Measurements from ENCODE around the gene HOXA10.

The HOXA10 gene

DNA sequence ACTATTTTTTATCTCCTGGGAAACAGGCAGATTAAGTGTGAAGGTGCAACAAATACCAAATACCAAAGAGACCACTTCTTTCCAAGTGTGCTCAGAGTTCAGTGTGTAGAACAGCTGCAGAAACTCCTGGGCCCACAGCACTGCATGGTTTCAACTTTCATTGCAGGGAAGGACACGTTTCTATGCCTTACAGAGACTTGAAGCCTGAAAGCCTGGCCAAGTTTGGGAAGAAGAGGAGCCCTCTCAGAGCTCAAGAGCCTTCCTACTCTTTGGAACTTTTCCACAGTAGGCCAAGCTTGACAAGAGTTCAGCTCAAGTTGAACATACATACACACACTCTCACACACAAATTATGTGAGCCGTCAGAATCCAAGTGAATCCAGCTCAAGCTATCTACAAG is 46.1 kb downstream of the HOXA10 start:
- no peak for DNase-seq

DNA sequence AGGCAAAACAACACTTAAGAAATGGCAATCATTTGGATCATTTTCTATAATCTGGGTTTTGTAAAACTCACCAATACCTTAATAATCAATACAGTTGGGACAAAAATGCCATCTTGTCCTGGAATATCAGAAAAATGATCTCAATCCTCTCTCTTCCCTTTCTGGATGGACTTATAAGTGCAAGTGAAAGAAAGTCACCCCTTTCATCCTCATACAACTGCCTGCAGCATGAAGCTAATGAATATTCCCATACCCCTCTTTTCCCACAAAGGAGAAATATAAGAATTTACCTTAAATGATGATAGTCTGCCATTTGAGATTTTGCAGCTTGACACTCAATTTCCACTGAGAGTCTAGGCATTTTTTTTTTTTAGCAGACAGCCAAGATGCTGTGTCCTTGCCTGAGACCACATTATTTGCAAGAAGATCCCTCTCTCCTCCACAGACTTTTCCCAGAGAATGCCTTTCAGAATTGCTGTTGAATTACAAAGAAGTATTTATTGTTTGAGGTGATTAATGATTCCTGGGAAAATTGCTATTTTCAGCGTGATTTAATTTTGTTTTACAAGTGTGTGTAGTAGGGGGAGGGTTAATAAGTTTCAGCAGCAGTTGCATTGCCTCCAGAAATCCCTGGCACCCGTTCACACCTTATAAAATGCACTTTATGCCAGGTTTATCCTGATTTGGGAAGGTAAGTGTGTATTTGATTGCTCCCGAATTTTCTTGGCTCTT is 47.4 kb downstream of the HOXA10 start:
- DNase-seq: no peak

DNA sequence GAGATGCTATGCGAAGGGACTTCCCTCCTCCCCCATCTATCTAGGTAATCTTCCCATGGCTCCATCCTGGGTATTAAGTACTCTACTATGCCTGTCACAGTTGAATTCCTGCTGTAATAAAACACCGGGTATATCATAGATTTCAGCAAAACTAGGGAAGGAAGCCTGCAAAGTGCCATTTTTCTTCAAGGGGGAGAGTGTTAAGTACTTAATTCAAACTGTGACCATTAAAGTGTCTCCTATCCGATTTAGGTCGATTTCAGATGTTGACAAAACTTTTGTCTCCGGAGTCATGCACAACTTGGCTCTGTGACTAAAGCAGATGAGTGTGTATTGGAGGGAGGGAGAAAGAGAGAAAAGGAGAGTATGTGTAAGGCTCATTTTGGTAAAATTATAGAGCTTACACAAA is 48.1 kb downstream of the HOXA10 start:
- DNase-seq: no peak

DNA sequence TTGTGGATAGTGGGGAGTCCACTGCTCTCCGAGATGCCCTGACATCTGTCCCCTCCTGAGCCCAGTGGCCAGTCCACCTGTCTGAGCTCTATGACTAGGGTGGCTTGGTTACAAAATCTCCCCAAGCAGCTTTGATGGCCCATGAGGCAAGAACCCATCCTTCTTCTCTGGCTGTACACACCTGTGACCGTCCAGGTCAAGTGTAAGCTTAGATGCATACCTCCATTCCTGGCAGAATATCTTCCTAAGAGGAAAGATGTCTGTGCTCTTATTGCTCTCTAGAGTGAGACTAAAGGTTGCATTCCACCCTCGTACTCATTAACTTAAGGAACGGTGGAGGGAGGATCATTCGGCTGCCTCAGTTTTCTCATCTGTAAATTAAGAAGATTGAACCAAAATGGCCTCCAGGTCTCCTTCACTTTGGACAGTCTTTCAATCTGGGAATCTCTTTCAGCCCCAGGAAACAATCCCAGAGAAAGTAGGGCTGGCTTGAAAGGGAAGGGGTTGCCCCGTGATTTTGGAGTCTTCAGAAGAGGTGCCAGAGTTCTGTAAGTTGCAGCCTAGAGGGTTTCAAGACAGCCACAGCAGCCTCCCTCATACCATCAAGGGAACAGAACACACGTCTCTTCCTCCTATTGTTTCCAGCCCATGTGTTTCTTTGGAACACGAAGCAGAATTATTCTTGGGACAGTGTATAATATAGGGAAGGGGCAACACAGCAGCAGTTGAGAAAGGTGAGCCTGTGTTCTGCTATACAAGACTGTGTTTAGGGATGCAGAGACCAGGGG is 49.0 kb downstream of the HOXA10 start:
- no peak for DNase-seq

DNA sequence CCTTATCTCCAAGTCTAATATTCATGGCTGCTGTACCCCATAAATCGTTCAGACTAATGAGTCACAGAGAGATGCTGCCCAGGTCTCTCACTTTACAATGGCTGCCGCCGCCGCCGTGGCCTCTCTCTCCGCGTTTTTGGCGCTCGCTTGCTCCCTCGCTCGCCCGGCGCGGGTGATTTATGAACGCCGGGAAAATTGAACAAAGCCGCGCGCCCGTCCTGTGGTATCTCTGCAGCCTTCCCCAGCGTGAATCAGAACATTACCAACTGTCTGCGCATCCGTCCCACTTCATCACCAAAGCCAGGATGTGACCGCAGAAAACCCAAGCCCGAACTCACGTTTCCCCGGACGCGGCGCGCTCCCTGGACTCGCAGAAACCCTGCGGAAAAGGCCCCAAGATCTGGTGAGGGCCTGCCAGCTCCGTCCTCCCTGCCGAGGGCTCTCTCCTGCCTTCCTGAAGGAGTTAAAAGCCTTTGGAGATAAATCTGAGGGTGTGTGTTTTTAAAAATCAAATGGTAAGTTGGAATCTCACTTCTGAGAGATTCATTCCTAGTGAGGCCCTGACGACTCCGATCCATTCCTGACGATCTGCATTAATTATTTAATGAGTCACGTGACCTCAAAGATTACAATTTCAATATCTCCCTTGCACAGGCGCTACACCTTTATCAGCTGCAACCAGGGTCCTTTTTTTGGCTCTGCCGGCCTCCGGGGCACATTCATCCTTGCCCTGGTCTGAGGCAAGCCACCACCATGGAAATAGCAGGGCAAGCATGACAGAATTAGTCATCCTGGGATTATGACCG is 49.8 kb downstream of the HOXA10 start:
- DNase-seq: no peak

DNA sequence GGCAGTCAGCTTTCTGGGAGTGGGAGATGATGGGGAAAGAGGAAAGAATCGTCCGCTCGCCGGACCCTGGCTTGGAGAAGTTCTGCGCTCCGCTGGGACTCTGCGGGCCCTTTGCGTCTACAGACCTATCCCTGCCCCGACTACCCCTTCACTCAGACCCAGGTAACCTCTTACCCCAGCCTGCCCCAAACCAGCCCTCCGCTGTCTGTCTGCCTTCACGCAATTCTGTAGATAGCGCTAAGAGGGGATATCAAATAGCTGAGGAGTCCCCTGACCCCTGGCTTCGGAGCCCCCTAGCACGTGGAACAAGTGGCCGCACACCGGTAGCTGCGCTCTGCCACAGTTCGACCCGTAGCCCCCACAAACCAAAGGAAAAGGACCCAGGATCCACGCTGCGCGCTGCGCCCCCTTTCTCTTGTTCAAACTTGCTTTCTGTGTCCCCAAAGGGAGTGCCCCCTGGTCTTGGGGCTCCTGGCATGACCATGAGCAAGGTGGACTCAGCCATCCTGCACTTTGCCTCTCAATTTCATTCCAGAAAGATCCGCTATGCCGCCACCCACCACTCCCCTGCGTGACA is 50.6 kb downstream of the HOXA10 start:
- DNase-seq: no peak

DNA sequence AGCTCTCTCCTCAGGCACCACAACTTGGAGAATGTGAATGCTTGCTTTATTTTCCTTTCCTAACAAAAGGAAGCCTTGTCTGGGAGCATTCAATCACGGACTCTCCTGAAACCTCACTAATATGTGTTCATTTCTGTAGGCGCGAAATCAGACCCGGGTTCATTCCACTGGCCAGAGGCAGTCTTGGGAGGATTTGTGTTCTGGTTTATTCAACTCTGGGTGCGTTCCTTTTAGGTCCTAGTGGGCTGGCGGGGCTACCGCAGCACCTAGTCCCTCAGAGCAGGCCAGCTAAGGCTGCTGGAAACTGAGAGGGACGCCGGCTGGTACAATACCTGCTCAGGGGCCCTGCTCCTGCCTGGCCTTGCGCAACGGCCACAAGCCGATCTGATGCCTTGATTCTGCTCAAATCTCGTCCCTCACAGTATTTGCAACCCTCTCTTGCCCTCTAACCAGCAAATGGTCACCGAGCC is 51.1 kb downstream of the HOXA10 start:
- DNase-seq: no peak

DNA sequence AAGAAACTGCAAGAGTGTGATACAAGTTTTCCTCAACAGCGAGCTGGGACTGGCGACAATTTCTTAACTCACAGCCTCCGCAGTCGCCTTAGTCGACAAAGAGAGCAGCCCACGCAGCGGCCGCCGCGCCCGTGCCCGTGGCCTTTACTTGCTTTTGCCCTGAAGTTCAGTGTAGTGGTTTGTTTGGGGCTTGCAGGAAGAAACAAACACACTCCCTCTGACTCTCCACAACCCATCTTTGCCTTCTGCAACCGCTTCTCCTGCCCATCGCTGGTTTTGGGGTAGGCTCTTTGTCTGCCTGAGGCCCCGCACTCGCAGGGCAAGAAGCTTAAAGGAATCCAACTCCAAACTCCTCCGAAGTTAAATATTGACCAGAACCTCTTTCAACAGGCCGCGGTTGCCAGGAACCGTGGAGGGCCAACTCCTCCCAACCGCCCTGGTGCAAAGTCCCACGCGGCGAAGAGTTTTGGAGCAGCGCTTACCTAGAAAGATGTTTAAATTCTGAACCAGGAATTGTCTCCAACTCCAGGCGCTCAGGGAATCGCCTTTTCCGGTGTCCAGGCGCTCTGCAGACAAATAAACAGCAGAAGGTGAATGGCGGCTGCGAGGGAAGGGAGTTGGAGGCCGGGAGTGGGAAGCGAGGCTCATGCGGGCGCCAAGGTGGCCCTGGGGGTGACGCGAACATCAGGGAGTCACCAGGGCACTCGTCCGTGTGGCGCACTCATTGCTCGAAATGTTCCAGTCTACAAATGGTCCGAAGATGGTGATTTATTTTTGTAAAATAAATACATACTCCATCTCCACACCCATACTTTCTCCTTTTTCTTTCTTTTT is 51.8 kb downstream of the HOXA10 start:
- no peak for DNase-seq

DNA sequence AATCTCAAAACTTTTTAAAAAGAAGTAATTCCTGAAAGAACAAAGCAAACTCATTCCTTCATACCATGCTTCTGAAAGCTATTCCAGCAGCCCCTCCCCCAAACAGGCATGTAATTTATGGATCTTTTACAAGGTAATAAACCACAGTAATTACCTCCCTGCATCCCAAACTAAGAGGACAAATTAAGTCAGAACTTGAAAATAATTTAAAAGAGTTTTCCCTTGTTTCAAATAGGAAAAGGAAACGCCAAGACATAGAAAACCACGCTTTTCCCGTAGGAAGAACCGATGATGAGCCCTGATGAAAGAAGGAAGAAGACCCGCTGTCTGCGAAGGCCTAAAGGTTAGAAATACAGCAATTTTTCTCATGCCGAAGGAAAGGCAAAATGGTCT is 52.4 kb downstream of the HOXA10 start:
- no peak for DNase-seq

Measured in cerebellar nuclear complex (tissue), 1 donor.